ENCODE results near the gene COX5B. TPM values are rescaled to one million over a fixed set of nuclear protein-coding genes. Genes with fewer than 3 reads are reported as not detected.

Gene COX5B
- total RNA-seq, 1 experiment from 2014 or later: 346 TPM

GRCh38 chr2:97663962-97664635 lies 18.2 kb downstream of the COX5B start, which contains the start of gene ACTR1B (continued):
- TF ChIP-seq ETV6 (CRISPR knock-in tag; IDR thresholded peaks at IDR 0.05) (no peak), ARID4B (CRISPR knock-in tag; IDR thresholded peaks at IDR 0.05; ENCODE audit: borderline replicate concordance) (no peak), MLX (CRISPR knock-in tag; IDR thresholded peaks at IDR 0.05) (no peak), ERG (CRISPR knock-in tag; IDR thresholded peaks at IDR 0.05) (no peak), ESRRA (CRISPR knock-in tag; IDR thresholded peaks at IDR 0.05; ENCODE audit: borderline replicate concordance) (no peak)

GRCh38 chr2:97664636-97664970 lies 18.7 kb downstream of the COX5B start:
- Mint-ChIP-seq H3K9me3 (no peaks in the 10 kb centered on the region; the same call in 1 of the 2 replicates), H3K36me3 (0 out of 2 replicates have a peak, but pooled peaks cover 2% of the 10 kb centered on the region), H3K4me3 (peak overlapping the region; percentile 80), H3K27ac (peak overlapping the region; percentile 97), H3K27me3 (ENCODE audit: low read depth) (no peaks in the 10 kb centered on the region), H3K4me1 (peaks cover 29% of the 10 kb centered on the region)
- TF ChIP-seq ATF6 (CRISPR knock-in tag; IDR thresholded peaks at IDR 0.05) (no peak), ZNF396 (CRISPR knock-in tag; IDR thresholded peaks at IDR 0.05; ENCODE audit: borderline replicate concordance) (no peak), ZNF281 (CRISPR knock-in tag; IDR thresholded peaks at IDR 0.05) (no peak), E2F4 (CRISPR knock-in tag; IDR thresholded peaks at IDR 0.05; ENCODE audit: borderline replicate concordance, low read depth) (no peak), CREB1 (CRISPR knock-in tag; IDR thresholded peaks at IDR 0.05) (no peak), ZNF263 (CRISPR knock-in tag; IDR thresholded peaks at IDR 0.05; ENCODE audit: low read depth) (no peak)
- ChIA-PET CTCF (interaction anchor here (0.6 to 5.0 kb wide), 17 partner anchors 8 to 723 kb away, joined by 3 to 99 read pairs (median 6); partner anchors contain the start of gene COX5B), POLR2A (interaction anchor here (0.6 to 2.7 kb wide), 7 partner anchors 10 to 84 kb away, joined by 3 to 23 read pairs (median 4); partner anchors contain the start of genes ANKRD36B and COX5B)
- DNase-seq (ENCODE audit: low spot score) (no peak), ATAC-seq (no peak)

All from WTC11 (cell line).